ENCODE measurements around the gene MGRN1. TPM values are rescaled to one million over a fixed set of nuclear protein-coding genes. Genes with fewer than 3 reads are reported as not detected.

Gene MGRN1
- total and polyA plus RNA-seq, 2 donors (not counting 1 experiment from before 2014, with no cell fraction given): 5.4 to 26.1 TPM

GRCh38 chr16:4594433-4595410, 29.9 kb upstream of the MGRN1 start:
- no peak for DNase-seq (ENCODE audit: low read depth in 2 of 2)

DNA sequence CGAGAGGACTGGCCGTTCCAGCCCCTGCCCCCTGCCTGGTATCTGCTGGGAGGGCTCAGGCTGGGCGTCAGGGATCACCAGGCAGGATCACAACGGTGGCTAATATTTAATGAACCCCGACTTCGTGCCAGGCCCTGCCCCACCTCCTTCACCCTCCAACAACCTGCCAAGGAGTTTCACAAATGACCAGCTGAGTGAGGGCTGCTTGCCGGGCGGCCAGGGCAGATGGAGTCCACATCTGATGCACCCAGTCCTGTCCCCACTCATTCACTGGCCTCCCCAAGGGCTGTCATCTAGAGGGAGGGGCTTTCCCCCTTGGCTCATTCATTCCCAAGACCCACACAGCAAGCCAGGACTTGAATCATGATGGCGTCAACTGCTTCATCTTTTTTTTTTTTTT, 27.5 kb upstream of the MGRN1 start:
- H2AFZ ChIP-seq (ENCODE audit: low read length): no peak overlapping the region
- H3K36me3 ChIP-seq (ENCODE audit: control insufficient read depth, insufficient read depth, low read length): no peaks in the 10 kb centered on the region
- H3K4me3 ChIP-seq (replicated peaks in 1 of 4; ENCODE audit: control extremely low read depth in 1 of 4, insufficient read depth in 1 of 4, low read depth in 3 of 4, low read length in 4 of 4): no peak overlapping the region
- peaks cover 7% of the 10 kb centered on the region for H3K27me3 ChIP-seq (ENCODE audit: control insufficient read depth, insufficient read depth, low read length)
- no peaks in the 10 kb centered on the region for H3K9me3 ChIP-seq (ENCODE audit: control insufficient read depth, insufficient read depth, low read depth, low read length)
- no peak overlapping the region for H3K27ac ChIP-seq (ENCODE audit: insufficient read depth, low read length)
- H3K9ac ChIP-seq (ENCODE audit: insufficient read depth, low read length): no peak overlapping the region
- H4K20me1 ChIP-seq (ENCODE audit: control insufficient read depth, extremely low read depth, insufficient read depth, low read length): no peaks in the 10 kb centered on the region
- peak in 1 of 2 donors; percentile 49 for DNase-seq (ENCODE audit: low read depth in 2 of 2)
- TF ChIP-seq EZH2 (IDR thresholded peaks at IDR 0.05; ENCODE audit: low read length, missing control alignments) (no peak), CTCF (conservative IDR thresholded peaks at IDR 0.05 in 1 of 2, IDR thresholded peaks at IDR 0.05 in 1 of 2; ENCODE audit: low read depth in 1 of 2, low read length in 2 of 2) (no peak)
- no peaks in the 10 kb centered on the region for H3K79me2 ChIP-seq (ENCODE audit: control insufficient read depth, insufficient read depth, low read length)
- no peak overlapping the region for H3K4me2 ChIP-seq (ENCODE audit: extremely low read depth, insufficient read depth, low read length)
- no peaks in the 10 kb centered on the region for H3K4me1 ChIP-seq (ENCODE audit: control insufficient read depth, extremely low read depth, insufficient read depth, low read length)

More at GRCh38 chr16:4594433-4595410, 29.9 kb upstream of the MGRN1 start:
- Histone ChIP-seq H3K4me3 (replicated peaks in 1 of 4; ENCODE audit: control extremely low read depth in 1 of 4, insufficient read depth in 1 of 4, low read depth in 3 of 4, low read length in 4 of 4) (no peak overlapping the region), H4K20me1 (ENCODE audit: control insufficient read depth, extremely low read depth, insufficient read depth, low read length) (no peaks in the 10 kb centered on the region), H3K27ac (ENCODE audit: insufficient read depth, low read length) (no peak overlapping the region), H3K9ac (ENCODE audit: insufficient read depth, low read length) (no peak overlapping the region), H2AFZ (ENCODE audit: low read length) (no peak overlapping the region), H3K79me2 (ENCODE audit: control insufficient read depth, insufficient read depth, low read length) (no peaks in the 10 kb centered on the region), H3K4me2 (ENCODE audit: extremely low read depth, insufficient read depth, low read length) (no peak overlapping the region), H3K9me3 (ENCODE audit: control insufficient read depth, insufficient read depth, low read depth, low read length) (no peaks in the 10 kb centered on the region), H3K4me1 (ENCODE audit: control insufficient read depth, extremely low read depth, insufficient read depth, low read length) (no peaks in the 10 kb centered on the region), H3K27me3 (ENCODE audit: control insufficient read depth, insufficient read depth, low read length) (peaks cover 2% of the 10 kb centered on the region), H3K36me3 (ENCODE audit: control insufficient read depth, insufficient read depth, low read length) (no peaks in the 10 kb centered on the region)
- TF ChIP-seq EZH2 (IDR thresholded peaks at IDR 0.05; ENCODE audit: low read length, missing control alignments) (no peak), CTCF (conservative IDR thresholded peaks at IDR 0.05 in 1 of 2, IDR thresholded peaks at IDR 0.05 in 1 of 2; ENCODE audit: low read depth in 1 of 2, low read length in 2 of 2) (no peak)

DNA sequence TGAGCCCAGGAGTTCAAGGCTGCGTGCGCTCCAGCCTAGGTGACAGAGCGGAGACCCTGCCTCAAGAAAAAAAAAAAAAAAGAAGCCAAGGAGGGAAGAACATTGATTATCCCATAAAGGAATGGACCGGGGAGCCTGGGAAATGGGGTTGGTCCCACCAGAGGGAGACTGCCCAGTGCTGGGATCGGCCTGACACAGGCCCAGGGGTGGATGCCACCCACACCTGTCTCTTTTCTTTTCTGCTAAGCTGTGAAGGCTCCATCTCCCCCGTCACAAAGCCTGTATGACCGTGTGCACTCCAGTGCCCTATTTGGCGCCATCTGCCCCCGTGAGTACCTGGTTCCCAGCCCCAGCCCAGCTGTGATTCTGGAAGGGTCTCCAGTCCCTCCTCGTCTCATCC, 25.6 kb upstream of the MGRN1 start:
- no peak for DNase-seq (ENCODE audit: low read depth in 2 of 2)
- H3K79me2 ChIP-seq (ENCODE audit: control insufficient read depth, insufficient read depth, low read length): no peaks in the 10 kb centered on the region
- TF ChIP-seq CTCF (conservative IDR thresholded peaks at IDR 0.05 in 1 of 2, IDR thresholded peaks at IDR 0.05 in 1 of 2; ENCODE audit: low read depth in 1 of 2, low read length in 2 of 2) (no peak), EZH2 (IDR thresholded peaks at IDR 0.05; ENCODE audit: low read length, missing control alignments) (no peak)
- peaks cover 7% of the 10 kb centered on the region for H3K27me3 ChIP-seq (ENCODE audit: control insufficient read depth, insufficient read depth, low read length)
- H3K4me2 ChIP-seq (ENCODE audit: extremely low read depth, insufficient read depth, low read length): no peak overlapping the region
- no peak overlapping the region for H2AFZ ChIP-seq (ENCODE audit: low read length)
- H3K27ac ChIP-seq (ENCODE audit: insufficient read depth, low read length): no peak overlapping the region
- H3K9me3 ChIP-seq (ENCODE audit: control insufficient read depth, insufficient read depth, low read depth, low read length): no peaks in the 10 kb centered on the region
- H3K4me3 ChIP-seq (replicated peaks in 1 of 4; ENCODE audit: control extremely low read depth in 1 of 4, insufficient read depth in 1 of 4, low read depth in 3 of 4, low read length in 4 of 4): no peak overlapping the region
- H3K36me3 ChIP-seq (ENCODE audit: control insufficient read depth, insufficient read depth, low read length): no peaks in the 10 kb centered on the region
- H4K20me1 ChIP-seq (ENCODE audit: control insufficient read depth, extremely low read depth, insufficient read depth, low read length): no peaks in the 10 kb centered on the region
- no peak overlapping the region for H3K9ac ChIP-seq (ENCODE audit: insufficient read depth, low read length)
- no peaks in the 10 kb centered on the region for H3K4me1 ChIP-seq (ENCODE audit: control insufficient read depth, extremely low read depth, insufficient read depth, low read length)

Data from fibroblast of lung (primary cell).